HL-60 (cell line): ENCODE data around the gene PPM1H.

Experiments used
- DNase-seq, 2 experiments: peaks; one replicate each; pipeline ENCODE4 v3.0.0-alpha.2; 2010 to 2020; ENCODE audit warnings: low read depth in 1 of 2, low spot score in 1 of 2
- H3K27ac ChIP-seq: fragments of 250-450 bp; sonication (Bioruptor Pico); replicated peaks from 2 replicates; pipeline ENCODE4 v1.5.1; 2020; ENCODE audit warnings: mild to moderate bottlenecking, moderate library complexity
- H3K27me3 ChIP-seq: fragments of 250-450 bp; sonication (Bioruptor Pico); 2 replicates; pipeline ENCODE4 v1.5.1; 2021; ENCODE audit warnings: mild to moderate bottlenecking, moderate library complexity; ENCODE audit not compliant: insufficient read depth, poor library complexity, severe bottlenecking
- H3K4me3 ChIP-seq: replicated peaks from 2 replicates; pipeline ENCODE4 v1.5.1; 2011; ENCODE audit warnings: mild to moderate bottlenecking, control low read depth, low read length; ENCODE audit not compliant: insufficient read depth
- GABPA ChIP-seq: IDR thresholded peaks from 2 replicates; pipeline ENCODE4 v1.6.1; 2012; ENCODE audit warnings: low read depth
- POLR2AphosphoS5 ChIP-seq: IDR thresholded peaks from 2 replicates; pipeline ENCODE4 v1.6.1; 2012; ENCODE audit warnings: low read depth
- REST ChIP-seq: IDR thresholded peaks from 2 replicates; pipeline ENCODE4 v1.6.1; 2012; ENCODE audit warnings: low read depth; ENCODE audit not compliant: insufficient replicate concordance
- SPI1 ChIP-seq: IDR thresholded peaks from 2 replicates; pipeline ENCODE4 v1.6.1; 2012; ENCODE audit warnings: low read depth, mild to moderate bottlenecking, borderline replicate concordance
- TF ChIP-seq, protein P1 (sequence below): IDR thresholded peaks from one replicate; pipeline ENCODE4 v1.5.1; 2011; ENCODE audit warnings: low read length, control low read depth, inconsistent platforms; ENCODE audit not compliant: insufficient read depth

Gene PPM1H

GRCh38 chr12:62763861-62764645, 170.9 kb downstream of the PPM1H start:
- H3K27ac ChIP-seq = no peak overlapping the region
- no peak for TF ChIP-seq POLR2AphosphoS5
- no peak for TF ChIP-seq GABPA
- no peak for TF ChIP-seq SPI1
- TF ChIP-seq, protein P1, sequence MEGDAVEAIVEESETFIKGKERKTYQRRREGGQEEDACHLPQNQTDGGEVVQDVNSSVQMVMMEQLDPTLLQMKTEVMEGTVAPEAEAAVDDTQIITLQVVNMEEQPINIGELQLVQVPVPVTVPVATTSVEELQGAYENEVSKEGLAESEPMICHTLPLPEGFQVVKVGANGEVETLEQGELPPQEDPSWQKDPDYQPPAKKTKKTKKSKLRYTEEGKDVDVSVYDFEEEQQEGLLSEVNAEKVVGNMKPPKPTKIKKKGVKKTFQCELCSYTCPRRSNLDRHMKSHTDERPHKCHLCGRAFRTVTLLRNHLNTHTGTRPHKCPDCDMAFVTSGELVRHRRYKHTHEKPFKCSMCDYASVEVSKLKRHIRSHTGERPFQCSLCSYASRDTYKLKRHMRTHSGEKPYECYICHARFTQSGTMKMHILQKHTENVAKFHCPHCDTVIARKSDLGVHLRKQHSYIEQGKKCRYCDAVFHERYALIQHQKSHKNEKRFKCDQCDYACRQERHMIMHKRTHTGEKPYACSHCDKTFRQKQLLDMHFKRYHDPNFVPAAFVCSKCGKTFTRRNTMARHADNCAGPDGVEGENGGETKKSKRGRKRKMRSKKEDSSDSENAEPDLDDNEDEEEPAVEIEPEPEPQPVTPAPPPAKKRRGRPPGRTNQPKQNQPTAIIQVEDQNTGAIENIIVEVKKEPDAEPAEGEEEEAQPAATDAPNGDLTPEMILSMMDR = no peak
- TF ChIP-seq REST = no peak
- no peak overlapping the region for H3K4me3 ChIP-seq
- no peaks in the 10 kb centered on the region for H3K27me3 ChIP-seq
- no peak for DNase-seq

GRCh38 chr12:62763312-62763711, 171.6 kb downstream of the PPM1H start:
- TF ChIP-seq REST = no peak
- no peak for TF ChIP-seq GABPA
- TF ChIP-seq SPI1 = no peak
- TF ChIP-seq, protein P1 = no peak
- no peak for TF ChIP-seq POLR2AphosphoS5
- Histone ChIP-seq H3K27ac (no peak overlapping the region), H3K27me3 (no peaks in the 10 kb centered on the region), H3K4me3 (no peak overlapping the region)
- DNase-seq = no peak

GRCh38 chr12:62762645-62763044, 172.3 kb downstream of the PPM1H start:
- Histone ChIP-seq H3K4me3 (no peak overlapping the region), H3K27ac (no peak overlapping the region), H3K27me3 (no peaks in the 10 kb centered on the region)
- TF ChIP-seq GABPA = no peak
- TF ChIP-seq POLR2AphosphoS5 = no peak
- TF ChIP-seq, protein P1 = no peak
- no peak for TF ChIP-seq SPI1
- no peak for TF ChIP-seq REST
- DNase-seq = no peak
